Endothelial cell of umbilical vein (primary cell): Measurements from ENCODE around the gene MCM9. TPM values are rescaled to one million over a fixed set of nuclear protein-coding genes. Genes with fewer than 3 reads are reported as not detected.

Source experiments
- BruUV-seq: library from RNA; stranded (reverse); fragments of 400-500 nt; replicated peaks from 2 replicates; lab custom pipeline; 2021; lab: Mats Ljungman, UMichigan
- CTCF ChIA-PET: fragments of 300-600, 350-600 bp; sonication (Branson Sonifier 250); formaldehyde crosslinking; loops from one replicate; lab custom pipeline; 2021; ENCODE audit warnings: antibody characterized with exemption, inconsistent platforms; lab: Charles Lee
- POLR2A ChIA-PET: fragments of 300-600, 350-600 bp; sonication (Branson Sonifier 250); formaldehyde crosslinking; loops from one replicate; lab custom pipeline; 2021; ENCODE audit warnings: antibody characterized with exemption, inconsistent platforms; lab: Charles Lee
- DNase-seq: peaks from one replicate; pipeline ENCODE4 v3.0.0-alpha.2; 2011; ENCODE audit warnings: low read depth, low spot score
- FAIRE-seq: peaks from 2 replicates; lab custom pipeline; 2011; peaks lifted over from hg19 to GRCh38; lab: Jason Lieb, UNC
- H2AFZ ChIP-seq: 2 replicates; pipeline ENCODE4 v1.6.0; 2012; ENCODE audit warnings: low read depth, low read length, control low read depth, inconsistent platforms
- H3K27ac ChIP-seq: 2 replicates; pipeline ENCODE4 v1.5.1; 2011; ENCODE audit warnings: low read depth, mild to moderate bottlenecking, control low read depth, low read length, moderate library complexity; ENCODE audit not compliant: insufficient read depth
- H3K27me3 ChIP-seq, 2 experiments: 2 replicates each; pipeline versions ENCODE4 v1.6.0 to v1.6.1; 2011; ENCODE audit warnings: low read length in 2 of 2, mixed read lengths in 1 of 2; ENCODE audit not compliant: control insufficient read depth in 2 of 2, insufficient read depth in 2 of 2
- H3K36me3 ChIP-seq, 2 experiments: 2 replicates in 1 of 2; 3 replicates in 1 of 2; pipeline ENCODE4 v1.5.1; 2011; ENCODE audit warnings: low read length in 2 of 2, mild to moderate bottlenecking in 1 of 2, moderate library complexity in 1 of 2; ENCODE audit not compliant: control insufficient read depth in 2 of 2, insufficient read depth in 2 of 2; ENCODE audit errors: extremely low read depth in 1 of 2
- H3K4me1 ChIP-seq: 3 replicates; pipeline ENCODE4 v1.5.1; 2011; ENCODE audit warnings: mild to moderate bottlenecking, low read length; ENCODE audit not compliant: control insufficient read depth, insufficient read depth; ENCODE audit errors: extremely low read depth
- H3K4me2 ChIP-seq: 2 replicates; pipeline ENCODE4 v1.6.1; 2011; ENCODE audit warnings: low read length, control low read depth, mixed read lengths; ENCODE audit not compliant: insufficient read depth
- H3K4me3 ChIP-seq, 3 experiments: fragments of 200-600 bp in 1 of 3; sonication (generic), shearing (Covaris generic) in 1 of 3; replicated peaks in 1 of 3; 2 replicates each; pipeline ENCODE4 v1.5.1; 2011 to 2016; ENCODE audit warnings: control low read depth in 3 of 3, low read length in 3 of 3, mild to moderate bottlenecking in 2 of 3, inconsistent platforms in 1 of 3, low read depth in 1 of 3, moderate library complexity in 1 of 3; ENCODE audit not compliant: insufficient read depth in 1 of 3
- H3K79me2 ChIP-seq: 2 replicates; pipeline ENCODE4 v1.6.0; 2012; ENCODE audit warnings: low read length, inconsistent platforms; ENCODE audit not compliant: control insufficient read depth, insufficient read depth
- H3K9ac ChIP-seq: replicated peaks from 2 replicates; pipeline ENCODE3; 2011; ENCODE audit warnings: low read length, control low read depth; ENCODE audit not compliant: insufficient read depth; ENCODE audit errors: extremely low read depth
- H3K9me1 ChIP-seq: replicated peaks from 3 replicates; pipeline ENCODE4 v1.6.0; 2011; ENCODE audit warnings: mild to moderate bottlenecking, low read length; ENCODE audit not compliant: control insufficient read depth, insufficient read depth; ENCODE audit errors: extremely low read depth
- H3K9me3 ChIP-seq: replicated peaks from 2 replicates; pipeline ENCODE4 v1.5.1; 2012; ENCODE audit warnings: low read length, inconsistent platforms; ENCODE audit not compliant: control insufficient read depth, insufficient read depth
- H4K20me1 ChIP-seq: replicated peaks from 2 replicates; pipeline ENCODE3; 2011; ENCODE audit warnings: mild to moderate bottlenecking, low read length; ENCODE audit not compliant: control insufficient read depth, insufficient read depth; ENCODE audit errors: extremely low read depth
- CTCF ChIP-seq, 2 donors: IDR thresholded peaks; 1 replicate in 1 of 2; 2 replicates in 1 of 2; pipeline ENCODE4 v1.5.1; 2011; ENCODE audit warnings: low read length in 2 of 2, mild to moderate bottlenecking in 2 of 2, moderate library complexity in 2 of 2, control low read depth in 1 of 2, inconsistent platforms in 1 of 2, low read depth in 1 of 2; ENCODE audit not compliant: insufficient read depth in 1 of 2; ENCODE audit errors: extremely low read depth in 1 of 2
- EZH2 ChIP-seq: IDR thresholded peaks from 2 replicates; pipeline ENCODE4 v1.6.1; 2012; ENCODE audit warnings: borderline replicate concordance, low read depth, mild to moderate bottlenecking, moderate library complexity, low read length, inconsistent platforms; ENCODE audit not compliant: severe bottlenecking
- FOS ChIP-seq: IDR thresholded peaks from 2 replicates; pipeline ENCODE4 v1.6.1; 2011; ENCODE audit warnings: mild to moderate bottlenecking, low read length, moderate library complexity, borderline replicate concordance; ENCODE audit not compliant: insufficient read depth
- GATA2 ChIP-seq: IDR thresholded peaks from 2 replicates; pipeline ENCODE4 v1.7.0; 2011; ENCODE audit warnings: low read depth, mild to moderate bottlenecking, moderate library complexity, mixed read lengths, low read length; ENCODE audit not compliant: insufficient read length, insufficient read depth
- JUN ChIP-seq: IDR thresholded peaks from 2 replicates; pipeline ENCODE4 v1.6.1; 2011; ENCODE audit warnings: borderline replicate concordance, low read depth; ENCODE audit not compliant: insufficient read length, insufficient read depth
- MAX ChIP-seq: IDR thresholded peaks from 2 replicates; pipeline ENCODE4 v1.6.1; 2011; ENCODE audit not compliant: insufficient read depth, insufficient read length
- MYC ChIP-seq: IDR thresholded peaks from one replicate; pipeline ENCODE4 v1.6.1; 2011; ENCODE audit warnings: mild to moderate bottlenecking, low read depth, low read length
- POLR2A ChIP-seq: IDR thresholded peaks from 2 replicates; pipeline ENCODE4 v1.6.1; 2012; ENCODE audit warnings: low read depth, mild to moderate bottlenecking, control low read depth, low read length
- POLR2AphosphoS5 ChIP-seq: IDR thresholded peaks from 2 replicates; pipeline ENCODE4 v1.6.1; 2012; ENCODE audit warnings: low read depth, mild to moderate bottlenecking, control low read depth, low read length, moderate library complexity; ENCODE audit not compliant: insufficient read depth
- dilution Hi-C: fragments of 300-500 bp; cut with MboI; formaldehyde crosslinking; loops from one replicate; pipeline ENCODE4 v1.15.0; 2019; ENCODE audit warnings: low sequenced_read_pairs; ENCODE audit not compliant: extremely low pct_ligation_motif_present
- intact Hi-C: fragments of 100-400 bp; cut with micrococcal nuclease; formaldehyde crosslinking; loops from one replicate; pipeline ENCODE4 v1.10.0; 2022
- polyA plus RNA-seq, 4 experiments: library from polyadenylated mRNA; depleted of rRNA in 3 of 4; stranded (reverse) in 3 of 4; unstranded in 1 of 4; fragments of >200 nt; gene quantifications; 2 replicates each; pipeline versions ENCODE4 v1.2.1 to v1.2.3, GENCODE V29; 2011 to 2012; ENCODE audit warnings: missing spikeins in 1 of 4
- total RNA-seq: library from RNA; stranded (reverse); gene quantifications from 2 replicates; pipeline ENCODE4 v1.2.3, GENCODE V29; 2021

MCM9 gene
- total and polyA plus RNA-seq, 2 donors (not counting 3 experiments of a cell fraction or from before 2014, with no cell fraction given): 2.0 to 14.1 TPM

DNA sequence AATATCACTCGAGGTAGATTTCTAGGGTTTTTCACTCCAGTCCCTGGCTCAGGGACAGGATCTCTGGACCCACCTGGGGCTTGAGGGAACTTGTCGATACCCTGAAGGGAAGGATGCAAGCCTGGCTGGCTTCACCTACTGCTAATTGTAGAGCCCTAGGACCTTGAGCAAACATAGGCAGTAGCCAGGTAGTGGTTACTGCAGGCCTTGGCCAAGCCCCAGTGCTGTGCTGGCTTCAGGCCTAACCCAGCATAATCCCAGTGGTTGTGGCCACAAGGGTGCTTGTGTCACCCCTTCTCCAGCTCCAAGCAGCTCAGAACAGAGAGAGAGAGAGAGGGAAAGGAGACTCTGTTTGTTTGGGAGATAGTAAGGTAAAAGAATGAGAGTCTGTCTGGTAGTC, 5.8 kb upstream of the MCM9 start:
- ChIA-PET CTCF (no interaction called here), POLR2A (no interaction called here)
- FAIRE-seq (no peak), DNase-seq (no peak)
- Histone ChIP-seq H3K4me2 (no peak overlapping the region), H3K9ac (no peak overlapping the region), H3K36me3 (no peaks in the 10 kb centered on the region), H3K79me2 (no peaks in the 10 kb centered on the region), H4K20me1 (no peaks in the 10 kb centered on the region), H3K27me3 (no peaks in the 10 kb centered on the region), H2AFZ (no peak overlapping the region), H3K27ac (no peak overlapping the region), H3K4me1 (peaks cover under 1% of the 10 kb centered on the region), H3K4me3 (no peak overlapping the region), H3K9me3 (no peaks in the 10 kb centered on the region), H3K9me1 (no peaks in the 10 kb centered on the region)
- no peak for TF ChIP-seq POLR2A
- TF ChIP-seq CTCF (IDR thresholded peaks at IDR 0.05; ENCODE audit: extremely low read depth in 1 of 2, insufficient read depth in 1 of 2, low read depth in 1 of 2, low read length in 2 of 2): no peak
- TF ChIP-seq EZH2: no peak
- TF ChIP-seq POLR2AphosphoS5: no peak
- TF ChIP-seq MYC: no peak
- TF ChIP-seq GATA2: no peak
- no peak for TF ChIP-seq MAX
- TF ChIP-seq JUN: no peak
- no peak for TF ChIP-seq FOS
- BruUV-seq: no TSS peak
- intact Hi-C loops (no loop called here), dilution Hi-C loops (no loop called here)
